ENCODE data around the gene OPRL1. TPM values are rescaled to one million over a fixed set of nuclear protein-coding genes. Genes with fewer than 3 reads are reported as not detected.

Gene OPRL1
- total and polyA plus RNA-seq, 2 donors (not counting 1 experiment from before 2014, with no cell fraction given), result 0.49 to 4.1 TPM

DNA sequence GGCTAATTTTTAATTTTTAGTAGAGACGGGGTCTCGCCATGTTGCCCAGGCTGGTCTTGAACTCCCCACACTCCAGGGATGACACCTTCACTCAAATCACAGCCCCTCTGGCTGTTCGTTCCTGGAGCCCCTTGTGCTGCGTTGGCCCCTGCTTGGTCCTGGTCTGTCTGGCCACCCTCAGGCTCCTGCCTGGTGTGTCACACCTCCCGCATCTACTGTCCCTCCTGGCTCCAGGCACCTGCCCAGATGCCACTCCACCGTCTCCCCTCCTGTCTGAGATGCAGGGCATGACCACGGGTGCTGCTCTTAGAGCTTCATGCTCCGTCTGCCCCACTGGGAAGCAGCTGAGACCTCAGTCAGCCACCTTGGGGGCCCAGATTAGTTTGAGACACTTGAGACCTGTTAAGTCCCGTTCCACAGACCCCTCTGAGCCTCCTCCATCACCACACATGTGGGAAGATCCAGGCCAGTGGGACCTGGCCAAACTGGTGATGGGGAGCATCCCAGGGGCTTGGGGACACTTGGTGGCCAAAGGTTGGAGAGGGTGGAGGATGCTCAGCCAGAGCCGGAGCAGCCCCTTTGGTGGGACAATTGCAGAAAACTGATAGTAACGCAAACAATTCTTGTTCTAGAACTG is 49.4 kb downstream of the OPRL1 start:
- DNase-seq (ENCODE audit: low read depth in 2 of 2), result no peak
- H3K79me2 ChIP-seq (ENCODE audit: control insufficient read depth, insufficient read depth, low read length), result no peaks in the 10 kb centered on the region
- no peaks in the 10 kb centered on the region for H3K36me3 ChIP-seq (ENCODE audit: control insufficient read depth, insufficient read depth, low read length)
- no peak overlapping the region for H3K4me3 ChIP-seq (replicated peaks in 1 of 4; ENCODE audit: control extremely low read depth in 1 of 4, insufficient read depth in 1 of 4, low read depth in 3 of 4, low read length in 4 of 4)
- H3K4me1 ChIP-seq (ENCODE audit: control insufficient read depth, extremely low read depth, insufficient read depth, low read length), result no peaks in the 10 kb centered on the region
- H3K9ac ChIP-seq (ENCODE audit: insufficient read depth, low read length), result no peak overlapping the region
- H2AFZ ChIP-seq (ENCODE audit: low read length), result no peak overlapping the region
- no peaks in the 10 kb centered on the region for H3K9me3 ChIP-seq (ENCODE audit: control insufficient read depth, insufficient read depth, low read depth, low read length)
- TF ChIP-seq CTCF (conservative IDR thresholded peaks at IDR 0.05 in 1 of 2, IDR thresholded peaks at IDR 0.05 in 1 of 2; ENCODE audit: low read depth in 1 of 2, low read length in 2 of 2) (no peak), EZH2 (IDR thresholded peaks at IDR 0.05; ENCODE audit: low read length, missing control alignments) (no peak)
- no peak overlapping the region for H3K27ac ChIP-seq (ENCODE audit: insufficient read depth, low read length)
- H4K20me1 ChIP-seq (ENCODE audit: control insufficient read depth, extremely low read depth, insufficient read depth, low read length), result no peaks in the 10 kb centered on the region
- H3K4me2 ChIP-seq (ENCODE audit: extremely low read depth, insufficient read depth, low read length), result no peak overlapping the region
- H3K27me3 ChIP-seq (ENCODE audit: control insufficient read depth, insufficient read depth, low read length), result no peaks in the 10 kb centered on the region

GRCh38 chr20:64130271-64130670 is 50.4 kb downstream of the OPRL1 start:
- no peaks in the 10 kb centered on the region for H3K4me1 ChIP-seq (ENCODE audit: control insufficient read depth, extremely low read depth, insufficient read depth, low read length)
- no peak for DNase-seq (ENCODE audit: low read depth in 2 of 2)

GRCh38 chr20:64130876-64131275 is 51.0 kb downstream of the OPRL1 start:
- Histone ChIP-seq H3K4me3 (replicated peaks in 1 of 4; ENCODE audit: control extremely low read depth in 1 of 4, insufficient read depth in 1 of 4, low read depth in 3 of 4, low read length in 4 of 4) (no peak overlapping the region), H3K79me2 (ENCODE audit: control insufficient read depth, insufficient read depth, low read length) (no peaks in the 10 kb centered on the region), H2AFZ (ENCODE audit: low read length) (no peak overlapping the region), H4K20me1 (ENCODE audit: control insufficient read depth, extremely low read depth, insufficient read depth, low read length) (no peaks in the 10 kb centered on the region), H3K4me2 (ENCODE audit: extremely low read depth, insufficient read depth, low read length) (no peak overlapping the region), H3K9ac (ENCODE audit: insufficient read depth, low read length) (no peak overlapping the region), H3K36me3 (ENCODE audit: control insufficient read depth, insufficient read depth, low read length) (no peaks in the 10 kb centered on the region), H3K27ac (ENCODE audit: insufficient read depth, low read length) (no peak overlapping the region), H3K27me3 (ENCODE audit: control insufficient read depth, insufficient read depth, low read length) (no peaks in the 10 kb centered on the region), H3K4me1 (ENCODE audit: control insufficient read depth, extremely low read depth, insufficient read depth, low read length) (no peaks in the 10 kb centered on the region), H3K9me3 (ENCODE audit: control insufficient read depth, insufficient read depth, low read depth, low read length) (no peaks in the 10 kb centered on the region)
- no peak for TF ChIP-seq EZH2 (IDR thresholded peaks at IDR 0.05; ENCODE audit: low read length, missing control alignments)
- no peak for TF ChIP-seq CTCF (conservative IDR thresholded peaks at IDR 0.05 in 1 of 2, IDR thresholded peaks at IDR 0.05 in 1 of 2; ENCODE audit: low read depth in 1 of 2, low read length in 2 of 2)
- DNase-seq (ENCODE audit: low read depth in 2 of 2), result no peak

More at GRCh38 chr20:64130271-64130670, 50.4 kb downstream of the OPRL1 start:
- Histone ChIP-seq H3K4me3 (replicated peaks in 1 of 4; ENCODE audit: control extremely low read depth in 1 of 4, insufficient read depth in 1 of 4, low read depth in 3 of 4, low read length in 4 of 4) (no peak overlapping the region), H3K9me3 (ENCODE audit: control insufficient read depth, insufficient read depth, low read depth, low read length) (no peaks in the 10 kb centered on the region), H3K79me2 (ENCODE audit: control insufficient read depth, insufficient read depth, low read length) (no peaks in the 10 kb centered on the region), H3K27ac (ENCODE audit: insufficient read depth, low read length) (no peak overlapping the region), H3K36me3 (ENCODE audit: control insufficient read depth, insufficient read depth, low read length) (no peaks in the 10 kb centered on the region), H3K4me2 (ENCODE audit: extremely low read depth, insufficient read depth, low read length) (no peak overlapping the region), H3K9ac (ENCODE audit: insufficient read depth, low read length) (no peak overlapping the region), H4K20me1 (ENCODE audit: control insufficient read depth, extremely low read depth, insufficient read depth, low read length) (no peaks in the 10 kb centered on the region), H2AFZ (ENCODE audit: low read length) (no peak overlapping the region), H3K27me3 (ENCODE audit: control insufficient read depth, insufficient read depth, low read length) (no peaks in the 10 kb centered on the region)
- no peak for TF ChIP-seq CTCF (conservative IDR thresholded peaks at IDR 0.05 in 1 of 2, IDR thresholded peaks at IDR 0.05 in 1 of 2; ENCODE audit: low read depth in 1 of 2, low read length in 2 of 2)
- no peak for TF ChIP-seq EZH2 (IDR thresholded peaks at IDR 0.05; ENCODE audit: low read length, missing control alignments)
